Measurements from ENCODE around the gene ACY1.
"Not testable (repeated sequence)": the region's sequence is repeated elsewhere in the genome, so short reads cannot be mapped to it uniquely, and the experiment has no call there.

The ACY1 gene

GRCh38 chr3:51986010-51986947 lies 2.9 kb downstream of the ACY1 start:
- DNase-seq = no peak

- no peak for DNase-seq
Measured at GRCh38 chr3:51987568-51987967, 4.2 kb downstream of the ACY1 start.

- DNase-seq = no peak
Measured at GRCh38 chr3:51988286-51989146, 5.2 kb downstream of the ACY1 start.

- not testable (repeated sequence) for DNase-seq
Measured at GRCh38 chr3:51990501-51990971, 7.2 kb downstream of the ACY1 start.

GRCh38 chr3:51992017-51992682 lies 8.8 kb downstream of the ACY1 start:
- DNase-seq = no peak

GRCh38 chr3:51993657-51994056 lies 10.3 kb downstream of the ACY1 start:
- DNase-seq = not testable (repeated sequence)

- DNase-seq = no peak
Measured at GRCh38 chr3:51994530-51994929, 11.2 kb downstream of the ACY1 start.

- peak; percentile 87 for DNase-seq
Measured at GRCh38 chr3:51995346-51996163, 12.2 kb downstream of the ACY1 start, which contains the start of gene RPL29. TSS of gene RPL29 (minus strand) at chr3:51995895. CDS start at chr3:51995461, 434 bp downstream.

GRCh38 chr3:51997172-51997571 lies 13.8 kb downstream of the ACY1 start:
- DNase-seq = no peak

GRCh38 chr3:51997935-51998596 lies 14.7 kb downstream of the ACY1 start:
- no peak for DNase-seq

GRCh38 chr3:51998774-51999173 lies 15.4 kb downstream of the ACY1 start:
- no peak for DNase-seq

- DNase-seq = no peak
Measured at GRCh38 chr3:51999846-52000245, 16.5 kb downstream of the ACY1 start.

- DNase-seq = peak; percentile 42
Measured at GRCh38 chr3:52001443-52001974, 18.2 kb downstream of the ACY1 start.

- no peak for DNase-seq
Measured at GRCh38 chr3:52002748-52003147, 19.4 kb downstream of the ACY1 start.

- DNase-seq = no peak
Measured at GRCh38 chr3:52004163-52004787, 20.9 kb downstream of the ACY1 start.

- no peak for DNase-seq
Measured at GRCh38 chr3:52004906-52005395, 21.6 kb downstream of the ACY1 start.

- no peak for DNase-seq
Measured at GRCh38 chr3:52005571-52005986, 22.2 kb downstream of the ACY1 start.

GRCh38 chr3:52006017-52006819 lies 22.9 kb downstream of the ACY1 start:
- DNase-seq = no peak

GRCh38 chr3:52006820-52007133 lies 23.4 kb downstream of the ACY1 start:
- no peak for DNase-seq

- DNase-seq = no peak
Measured at GRCh38 chr3:52007291-52007690, 24.0 kb downstream of the ACY1 start.

Measured in NCI-H1048 (cell line).